Measurements from ENCODE around the gene UIMC1.

GRCh38 chr5:176965633-176966032 is 40.9 kb downstream of the UIMC1 start:
- TF ChIP-seq, protein P1, sequence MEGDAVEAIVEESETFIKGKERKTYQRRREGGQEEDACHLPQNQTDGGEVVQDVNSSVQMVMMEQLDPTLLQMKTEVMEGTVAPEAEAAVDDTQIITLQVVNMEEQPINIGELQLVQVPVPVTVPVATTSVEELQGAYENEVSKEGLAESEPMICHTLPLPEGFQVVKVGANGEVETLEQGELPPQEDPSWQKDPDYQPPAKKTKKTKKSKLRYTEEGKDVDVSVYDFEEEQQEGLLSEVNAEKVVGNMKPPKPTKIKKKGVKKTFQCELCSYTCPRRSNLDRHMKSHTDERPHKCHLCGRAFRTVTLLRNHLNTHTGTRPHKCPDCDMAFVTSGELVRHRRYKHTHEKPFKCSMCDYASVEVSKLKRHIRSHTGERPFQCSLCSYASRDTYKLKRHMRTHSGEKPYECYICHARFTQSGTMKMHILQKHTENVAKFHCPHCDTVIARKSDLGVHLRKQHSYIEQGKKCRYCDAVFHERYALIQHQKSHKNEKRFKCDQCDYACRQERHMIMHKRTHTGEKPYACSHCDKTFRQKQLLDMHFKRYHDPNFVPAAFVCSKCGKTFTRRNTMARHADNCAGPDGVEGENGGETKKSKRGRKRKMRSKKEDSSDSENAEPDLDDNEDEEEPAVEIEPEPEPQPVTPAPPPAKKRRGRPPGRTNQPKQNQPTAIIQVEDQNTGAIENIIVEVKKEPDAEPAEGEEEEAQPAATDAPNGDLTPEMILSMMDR (IDR thresholded peaks at IDR 0.05): no peak
- TF ChIP-seq EZH2phosphoT487 (IDR thresholded peaks at IDR 0.05) (no peak), EZH2 (IDR thresholded peaks at IDR 0.05) (no peak)
